Epithelial cell of prostate (primary cell): ENCODE results near the gene APP.
A peak's percentile ranks its signal among the peaks of the same experiment; 100 is the strongest.
"Not testable (repeated sequence)": the region's sequence is repeated elsewhere in the genome, so short reads cannot be mapped to it uniquely, and the experiment has no call there.

Experiments
- DNase-seq: peaks from one replicate; pipeline ENCODE4 v3.0.0-alpha.2; 2011; ENCODE audit warnings: low read depth, low spot score
- H3K27ac ChIP-seq: fragments of 450-650 bp; 2 replicates; pipeline ENCODE4 v1.5.1; 2017; ENCODE audit warnings: mild to moderate bottlenecking

Gene APP

DNA sequence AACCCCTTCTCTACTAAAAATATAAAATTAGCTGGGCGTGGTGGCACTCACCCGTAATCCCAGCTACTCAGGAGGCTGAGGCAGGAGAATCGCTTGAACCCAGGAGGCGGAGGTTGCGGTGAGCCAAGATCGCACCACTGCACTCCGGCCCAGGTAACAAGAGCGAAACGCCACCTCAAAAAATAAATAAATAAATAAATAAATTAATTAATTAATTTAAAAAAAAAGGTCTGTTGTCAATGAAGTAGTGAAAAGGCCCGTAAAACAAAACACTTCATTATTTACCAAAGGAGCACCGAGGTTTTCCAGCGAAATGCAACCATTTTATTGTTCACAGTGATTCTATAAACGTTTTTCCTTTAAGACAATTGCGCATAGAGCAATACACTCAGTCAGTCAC is 39.5 kb downstream of the APP start:
- not testable (repeated sequence) for DNase-seq
- peak overlapping the region; percentile 19 for H3K27ac ChIP-seq

DNA sequence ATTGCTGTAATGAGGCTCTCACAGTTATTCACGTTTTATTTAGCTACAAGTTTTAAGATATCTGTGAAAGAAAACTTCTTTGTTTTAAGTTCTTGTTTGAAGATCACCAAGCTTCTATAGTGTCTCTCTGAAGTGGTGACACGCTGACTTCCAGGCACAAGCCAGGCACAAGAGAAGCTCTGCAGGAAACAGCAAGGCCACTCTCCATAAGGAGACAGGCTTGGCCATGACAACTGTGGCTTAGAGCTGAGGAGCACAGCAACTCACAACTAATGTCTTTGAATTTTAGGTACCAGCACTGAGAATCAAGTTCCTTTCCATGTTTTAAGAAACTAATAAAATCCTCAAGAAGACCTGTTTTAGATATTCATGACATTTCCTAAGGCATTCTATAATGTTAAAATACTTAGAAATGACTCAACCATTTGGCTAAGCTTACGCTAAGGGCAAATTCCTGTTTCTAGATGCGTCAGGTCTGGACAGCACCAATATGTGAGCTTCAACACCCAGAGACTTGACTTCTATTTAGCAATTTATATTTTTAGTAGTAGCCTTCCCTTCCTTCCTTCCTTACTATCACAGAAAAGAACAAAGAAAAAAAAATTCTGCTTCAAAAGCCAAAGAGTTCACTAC is 40.2 kb downstream of the APP start:
- no peak for DNase-seq
- H3K27ac ChIP-seq, result peak overlapping the region; percentile 19

DNA sequence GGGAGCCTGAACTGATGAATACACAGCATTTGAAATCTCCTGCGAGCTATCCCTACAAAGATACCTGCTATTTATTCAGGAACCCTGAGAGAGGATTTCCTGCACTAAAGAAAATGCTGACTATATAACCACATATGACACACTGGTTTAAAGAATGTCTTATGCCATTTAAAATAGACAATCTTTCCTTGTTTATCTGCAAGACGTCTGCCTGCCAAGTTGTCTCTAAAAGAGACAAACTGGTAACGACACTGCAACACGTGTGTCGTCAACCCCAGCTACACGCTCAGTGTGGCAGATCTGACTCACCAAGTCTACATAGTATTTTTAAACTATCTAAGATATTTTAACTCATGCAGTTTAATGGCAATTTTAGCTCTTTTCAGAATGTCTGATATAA is 42.7 kb downstream of the APP start:
- DNase-seq, result no peak
- H3K27ac ChIP-seq, result peak overlapping the region; percentile 26

DNA sequence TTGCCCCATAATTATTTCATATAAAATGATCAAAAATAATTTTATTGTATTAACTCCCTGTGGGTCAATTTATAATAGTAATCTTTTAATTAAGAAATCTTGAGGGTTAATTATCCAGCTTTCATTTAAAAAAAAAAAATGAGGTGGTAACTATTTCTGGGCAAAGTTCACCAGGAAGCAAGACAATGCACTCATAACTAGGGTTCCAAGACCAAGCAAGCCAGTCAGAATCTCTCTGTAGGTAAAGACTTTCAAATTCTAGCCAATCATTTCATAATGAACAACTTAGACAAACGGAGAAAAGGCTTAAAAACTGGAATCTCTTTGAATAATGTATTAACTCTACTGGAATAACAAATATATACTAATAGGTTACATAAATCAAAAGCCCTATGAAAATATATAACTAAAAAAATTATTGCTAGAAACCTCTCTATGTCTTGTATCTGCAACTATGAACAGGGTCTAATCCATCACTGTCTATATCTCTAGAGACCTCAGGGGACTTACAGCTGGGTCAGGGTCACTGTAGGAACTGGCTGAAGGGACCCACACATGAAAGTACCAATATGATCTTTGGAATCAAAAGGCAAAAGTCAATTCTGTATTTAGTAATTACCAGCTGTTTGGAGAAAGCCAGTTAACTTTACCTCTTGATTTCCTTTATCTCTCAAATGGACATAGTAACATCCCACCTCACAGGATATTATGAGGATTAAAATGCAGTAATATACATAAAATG is 43.3 kb downstream of the APP start:
- no peak for DNase-seq
- peak overlapping the region; percentile 26 for H3K27ac ChIP-seq

DNA sequence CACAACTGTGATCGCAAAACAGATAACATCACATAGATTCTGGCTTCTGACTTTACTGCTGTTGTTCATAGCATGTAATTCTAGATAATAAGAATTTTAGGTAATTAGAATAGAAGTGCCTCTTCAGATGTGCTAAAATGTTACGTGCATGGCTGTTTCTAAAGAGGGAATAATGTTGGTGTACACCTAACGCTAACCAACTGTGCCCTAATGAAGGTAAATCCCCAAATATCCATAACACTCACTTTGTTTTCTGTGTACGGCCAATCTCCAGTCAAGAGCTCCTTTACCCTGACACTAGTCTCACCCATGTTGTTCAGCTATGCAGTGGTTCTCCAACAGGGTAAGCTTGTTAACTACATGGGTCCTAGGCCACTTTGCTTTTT is 44.4 kb downstream of the APP start:
- no peak overlapping the region for H3K27ac ChIP-seq
- no peak for DNase-seq

DNA sequence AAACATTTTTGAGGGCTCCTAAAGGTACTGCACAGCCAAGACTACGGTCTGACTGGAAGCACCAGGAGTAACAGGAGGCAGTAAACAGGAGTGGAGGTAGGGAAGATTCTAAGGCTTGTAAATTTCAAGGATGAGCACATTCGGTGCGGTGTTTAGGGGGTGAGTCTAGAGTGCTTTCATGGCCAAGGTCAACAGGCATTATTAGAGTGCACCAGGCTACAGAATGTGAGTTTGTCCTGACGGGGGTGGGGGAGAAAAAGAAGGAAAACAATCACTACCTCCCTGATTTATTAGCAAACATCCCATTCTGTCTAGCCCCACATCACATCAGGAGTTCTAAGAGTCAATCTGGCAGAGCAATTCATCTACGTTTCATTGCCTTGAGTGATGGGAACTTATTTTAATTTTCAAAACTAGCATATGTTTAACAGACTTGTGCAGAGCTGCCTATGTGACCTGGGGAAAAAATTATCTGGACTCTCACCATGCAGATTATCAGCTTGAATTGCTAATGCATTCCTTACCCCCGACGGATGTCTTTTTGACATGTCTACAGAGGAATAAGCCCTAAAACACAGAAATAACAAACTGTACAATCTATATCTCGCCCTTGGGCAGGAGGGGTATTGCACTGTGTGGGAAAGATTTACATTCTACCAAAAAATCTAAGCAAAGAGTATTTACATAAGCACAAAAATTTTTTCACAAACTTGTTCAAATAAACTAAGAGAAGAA is 45.0 kb downstream of the APP start:
- no peak for DNase-seq
- H3K27ac ChIP-seq, result peak overlapping the region; percentile 64

DNA sequence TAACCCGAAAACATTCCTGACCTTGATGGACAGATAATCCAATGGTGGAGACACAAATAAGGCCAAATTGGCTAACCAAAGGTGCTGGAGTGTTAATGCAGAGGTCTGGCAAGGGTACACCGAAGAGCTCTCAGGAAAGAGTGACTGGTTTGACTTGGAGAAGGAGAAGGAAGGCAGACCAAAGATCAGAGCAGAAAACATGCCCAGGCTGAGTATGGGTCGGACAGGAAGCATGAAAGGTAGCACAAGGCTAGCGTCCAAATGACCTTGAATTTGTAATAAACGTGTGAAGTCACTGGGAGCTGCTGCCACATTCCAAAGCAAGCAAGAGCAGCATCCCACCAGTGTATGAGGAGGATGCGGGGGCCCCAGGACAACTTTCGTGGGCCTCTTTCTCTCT is 45.7 kb downstream of the APP start:
- DNase-seq, result no peak
- peak overlapping the region; percentile 64 for H3K27ac ChIP-seq

DNA sequence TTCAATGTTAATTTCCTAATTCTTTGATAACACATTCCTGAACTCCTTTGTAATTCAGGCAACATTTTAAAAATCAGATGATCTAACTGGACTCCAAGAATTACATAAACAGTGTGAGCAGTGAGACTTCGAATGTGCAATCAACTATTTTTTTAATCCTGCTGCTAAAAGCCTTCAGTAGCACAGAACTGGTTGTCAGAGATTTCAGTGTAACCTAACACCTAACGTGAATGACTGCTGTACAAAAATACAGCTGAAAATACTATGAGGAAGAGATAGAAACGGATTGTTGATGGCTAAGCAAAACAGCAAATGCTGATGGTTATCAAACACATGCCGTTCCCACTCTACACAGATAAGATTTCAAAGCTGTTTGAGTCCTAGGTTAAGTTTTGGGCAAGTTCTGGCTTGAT is 46.1 kb downstream of the APP start:
- peak overlapping the region; percentile 64 for H3K27ac ChIP-seq
- DNase-seq, result no peak

DNA sequence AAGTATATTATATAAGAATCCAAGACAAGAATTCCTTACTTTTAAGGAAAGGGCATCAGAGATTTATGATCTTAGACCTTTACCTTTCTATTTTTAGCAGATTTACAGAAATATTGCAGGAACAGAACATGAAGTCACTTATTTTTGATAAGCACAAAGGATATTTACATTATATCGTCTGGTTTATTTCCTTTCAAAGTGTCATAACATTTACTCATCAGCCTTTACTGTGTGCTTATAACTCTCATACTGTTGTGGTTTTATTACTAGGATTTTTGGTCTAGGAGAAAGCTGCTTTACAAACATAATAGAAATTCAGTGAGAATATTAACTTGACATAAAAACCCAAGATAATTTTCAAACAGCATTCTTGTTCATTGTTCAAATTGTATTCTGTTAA is 47.6 kb downstream of the APP start:
- DNase-seq, result no peak
- H3K27ac ChIP-seq, result peak overlapping the region; percentile 21

DNA sequence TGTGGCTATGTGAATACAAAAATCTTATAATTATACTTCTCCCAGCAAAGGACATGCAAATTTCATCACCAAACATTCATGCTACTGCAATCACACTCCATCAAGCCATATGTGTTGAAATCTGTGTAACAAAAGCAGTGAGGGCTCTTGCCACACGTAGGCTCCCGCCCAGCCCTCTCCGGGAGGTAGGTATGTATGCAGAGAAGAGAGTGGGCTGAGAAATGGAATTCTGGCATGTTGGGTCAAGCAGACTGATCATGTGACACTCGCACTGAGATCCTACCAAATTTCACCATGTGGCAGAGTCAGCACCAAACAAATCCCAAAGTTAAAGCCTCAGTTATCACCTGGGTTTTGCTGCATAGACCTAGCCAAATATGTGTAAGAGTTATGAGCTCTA is 49.7 kb downstream of the APP start:
- peak overlapping the region; percentile 33 for H3K27ac ChIP-seq
- DNase-seq, result peak; percentile 78

DNA sequence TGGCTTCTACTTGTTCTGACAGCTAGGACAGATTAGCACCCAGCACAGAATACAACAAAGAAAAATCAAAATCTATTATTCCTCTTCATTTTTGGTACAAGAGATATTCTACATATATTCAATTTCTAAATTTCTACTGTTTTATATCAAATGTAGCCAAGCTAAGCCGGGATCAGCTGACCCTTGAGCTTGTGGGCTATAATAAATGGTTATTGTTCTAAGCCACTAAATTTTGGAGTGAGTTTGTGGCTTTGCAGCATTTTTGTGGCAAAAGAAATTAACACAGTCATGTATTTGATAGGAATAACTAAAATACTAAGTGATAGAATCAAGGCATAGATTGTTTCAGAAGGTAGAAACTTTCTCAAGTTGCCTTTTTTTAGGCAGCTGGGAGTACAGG is 50.7 kb downstream of the APP start:
- peak overlapping the region; percentile 33 for H3K27ac ChIP-seq
- no peak for DNase-seq

DNA sequence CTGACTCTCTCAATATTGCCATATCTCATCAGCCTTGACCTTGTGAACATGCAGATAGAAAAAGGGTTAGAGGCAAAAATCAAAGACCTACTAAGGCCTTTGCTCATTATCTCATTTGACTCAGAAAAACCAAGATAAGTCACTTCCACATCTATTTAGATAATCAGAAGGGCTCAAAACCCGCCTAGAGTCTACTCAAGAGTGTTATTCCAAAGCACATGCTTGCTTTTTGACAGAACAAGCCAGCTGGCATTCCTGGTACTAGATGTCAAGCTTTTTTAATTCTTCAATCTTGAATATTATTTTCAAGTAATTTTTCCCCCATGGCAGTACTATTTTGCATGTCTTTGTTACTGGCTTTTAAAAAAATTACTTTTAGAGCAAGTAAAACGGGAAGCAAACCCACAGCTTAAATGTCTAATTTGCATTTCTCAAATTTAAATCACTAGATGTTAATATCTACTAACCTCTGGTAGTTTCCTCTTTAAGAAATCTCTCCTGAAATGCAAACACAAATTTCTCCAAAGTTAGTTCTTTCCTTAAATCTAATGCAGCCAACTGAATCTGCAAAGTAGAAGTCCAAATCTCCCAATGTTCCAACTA is 51.5 kb downstream of the APP start:
- H3K27ac ChIP-seq, result no peak overlapping the region
- no peak for DNase-seq

DNA sequence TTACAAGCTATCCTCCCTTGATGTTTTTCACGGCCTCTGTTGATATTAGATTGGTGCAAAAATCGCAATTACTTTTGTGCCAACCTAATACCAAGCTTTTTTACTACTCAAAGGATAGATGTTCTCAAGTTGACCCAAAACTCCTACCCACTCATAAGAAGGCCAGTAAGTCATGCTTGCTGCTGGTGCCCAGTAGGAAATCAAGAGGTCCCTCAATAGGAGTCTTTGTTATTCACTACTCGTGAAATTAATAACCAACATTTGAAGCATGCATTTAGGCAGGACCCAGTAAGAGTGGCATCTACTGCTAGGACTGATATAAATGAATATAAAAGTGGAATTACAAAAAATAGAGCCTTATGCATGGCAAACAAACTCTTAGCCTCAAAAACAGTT is 52.6 kb downstream of the APP start:
- no peak for DNase-seq
- no peak overlapping the region for H3K27ac ChIP-seq

DNA sequence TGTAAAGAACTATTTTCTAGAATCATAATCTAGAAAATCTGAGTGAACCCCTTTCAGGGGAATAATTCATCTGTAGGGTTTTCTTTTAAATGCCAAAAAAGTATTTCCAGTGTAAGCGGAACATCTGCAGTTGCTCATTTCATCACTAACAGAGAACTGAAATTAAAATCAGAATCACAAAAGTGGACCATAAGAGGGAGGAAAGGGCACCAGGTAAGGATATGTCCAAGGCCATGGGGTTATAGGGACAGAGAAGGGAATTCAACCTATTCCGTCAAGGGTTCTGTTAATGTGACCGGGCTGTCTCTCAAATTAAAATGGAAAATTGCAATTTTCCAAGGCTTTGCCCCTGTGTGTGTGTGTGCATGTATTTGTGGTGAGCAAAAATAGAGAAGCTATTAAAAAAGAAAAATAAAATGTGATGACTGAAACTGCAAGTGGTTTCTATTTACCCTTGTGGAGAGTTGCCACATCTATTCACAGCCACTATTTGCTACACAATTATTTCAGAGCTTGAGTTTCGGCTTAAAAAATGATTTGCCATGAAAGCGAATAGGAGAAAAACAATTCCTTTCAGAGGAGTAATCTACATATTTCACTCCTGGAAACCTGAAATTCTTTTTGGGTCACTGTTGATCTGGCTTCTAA is 53.1 kb downstream of the APP start:
- DNase-seq, result no peak
- H3K27ac ChIP-seq, result no peak overlapping the region

DNA sequence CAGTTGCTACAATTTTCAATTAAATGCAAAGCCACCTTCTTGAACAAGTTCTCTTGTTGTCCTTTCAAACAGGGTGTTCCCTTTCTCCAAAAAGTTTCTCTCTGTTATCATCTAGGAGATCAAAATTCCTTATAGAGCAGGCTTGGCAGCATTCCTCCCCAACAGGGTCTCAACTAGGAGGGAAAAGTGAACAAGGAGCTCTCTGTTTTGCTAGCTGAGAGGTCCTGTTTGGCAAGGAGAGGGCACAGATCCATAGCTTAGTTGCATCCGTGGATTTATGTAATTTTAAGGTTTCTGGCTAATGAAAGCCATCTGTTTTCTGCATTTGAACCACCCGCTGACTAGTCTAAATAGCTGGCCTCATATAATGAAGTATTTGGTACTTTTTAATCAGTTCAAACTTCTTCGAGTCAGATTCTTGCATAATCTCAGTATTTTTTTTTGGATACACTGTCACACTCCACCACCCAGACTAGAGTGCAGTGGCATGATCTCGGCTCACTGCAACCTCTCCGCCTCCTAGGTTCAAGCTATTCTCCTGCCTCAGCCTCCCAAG is 54.0 kb downstream of the APP start:
- H3K27ac ChIP-seq, result peak overlapping the region; percentile 13
- no peak for DNase-seq

DNA sequence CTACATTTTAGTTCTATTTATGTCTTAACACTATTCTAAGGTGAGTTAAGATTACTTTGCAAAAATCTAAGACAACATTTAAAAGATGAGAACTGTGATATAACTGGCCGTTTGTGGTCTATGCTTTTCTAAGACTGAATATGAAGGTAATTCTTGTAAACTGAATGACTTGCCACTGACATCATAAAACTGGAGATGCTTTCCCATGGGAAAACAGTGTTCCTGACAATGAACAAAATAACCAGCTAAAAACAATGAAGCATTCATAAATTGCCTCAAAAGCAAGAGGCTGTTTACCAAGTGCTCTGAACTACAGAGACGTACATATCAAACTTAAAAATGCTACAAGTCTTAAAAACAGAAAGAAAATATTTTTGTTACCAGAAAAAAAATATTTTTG is 54.7 kb downstream of the APP start:
- no peak for DNase-seq
- H3K27ac ChIP-seq, result peak overlapping the region; percentile 13

DNA sequence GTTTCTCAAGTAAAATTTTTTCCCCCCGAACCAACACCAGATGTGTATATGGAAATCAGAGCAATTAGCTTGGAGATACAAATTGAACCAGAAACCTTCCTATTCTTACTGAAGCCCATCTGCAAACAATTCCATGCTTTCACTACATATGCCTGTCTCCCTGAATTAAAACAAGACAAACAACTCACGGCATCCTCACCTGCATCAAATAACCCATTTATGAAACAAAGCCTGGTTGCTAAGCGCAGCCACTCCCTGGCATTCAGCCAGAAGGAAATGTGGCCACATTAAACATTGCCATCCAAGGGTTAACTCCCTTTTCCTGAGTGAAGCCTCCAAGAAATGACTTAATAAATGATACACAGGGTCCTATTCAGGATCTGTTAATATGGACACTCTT is 55.3 kb downstream of the APP start:
- no peak overlapping the region for H3K27ac ChIP-seq

DNA sequence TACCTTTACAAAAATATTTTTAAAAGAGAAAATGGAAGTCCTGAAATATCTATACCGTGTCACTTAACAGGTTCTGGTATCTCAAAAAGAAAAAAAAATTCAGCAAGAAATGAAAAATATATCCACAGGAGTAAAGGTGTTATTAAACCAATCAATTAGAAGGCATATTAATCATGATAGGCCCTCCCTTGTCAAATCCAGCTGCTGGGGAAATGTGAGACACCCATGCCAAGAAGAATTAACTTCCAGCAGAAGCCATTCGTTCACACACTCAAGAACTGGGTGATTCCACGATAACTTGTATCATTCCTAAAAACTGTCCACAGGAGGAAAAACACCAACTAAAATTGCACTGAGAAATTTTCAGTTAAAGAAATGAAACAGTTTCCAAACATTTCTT is 57.6 kb downstream of the APP start:
- no peak overlapping the region for H3K27ac ChIP-seq
- DNase-seq, result no peak

More for the DNA sequence above, 55.3 kb downstream of the APP start:
- DNase-seq, result no peak

DNA sequence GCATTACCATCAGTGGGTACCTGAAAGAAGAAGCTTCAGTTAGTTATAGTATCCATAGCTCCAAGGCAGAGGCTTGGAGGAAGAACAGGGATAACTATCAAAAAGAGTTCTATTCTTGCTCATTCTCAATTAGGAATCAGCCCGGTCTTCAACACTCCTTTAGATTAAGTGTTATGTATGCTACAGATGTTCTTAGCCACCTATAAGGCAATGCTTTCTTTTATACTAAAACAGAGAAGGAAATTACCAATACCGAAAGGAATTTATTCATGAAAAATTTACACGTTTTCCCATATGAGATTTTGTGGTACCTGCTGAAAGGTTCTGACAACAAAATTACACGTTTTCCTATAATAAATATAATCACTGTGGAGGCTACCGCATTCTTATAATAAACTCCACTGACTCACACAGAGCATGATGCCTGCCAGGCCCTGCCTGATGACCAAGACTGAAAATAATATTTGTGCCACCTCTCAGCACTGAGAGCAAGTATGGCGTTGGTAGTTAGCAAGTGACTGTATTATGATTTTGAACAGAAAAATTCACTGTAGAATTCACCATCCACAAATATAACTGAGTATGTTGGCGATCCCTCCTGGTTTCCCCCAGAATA is 58.3 kb downstream of the APP start:
- no peak overlapping the region for H3K27ac ChIP-seq
- no peak for DNase-seq

DNA sequence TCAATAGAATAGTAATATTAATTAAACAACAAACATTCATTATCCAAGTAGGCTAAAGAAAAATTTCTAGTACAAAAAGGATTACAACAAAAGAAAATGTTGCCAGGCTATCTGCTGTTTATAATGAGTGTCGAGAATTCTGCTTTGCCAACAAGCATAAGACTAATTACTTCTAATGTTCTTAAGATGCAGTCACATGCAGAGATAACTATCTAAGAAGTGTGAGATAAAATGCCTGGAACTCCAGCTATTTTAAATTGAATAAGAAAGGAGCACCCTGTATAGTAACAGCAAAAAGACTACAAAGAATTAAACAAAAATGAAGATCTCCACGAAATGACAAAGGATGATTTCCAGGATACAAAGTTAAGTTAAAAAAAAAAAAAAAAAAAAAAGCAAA is 59.9 kb downstream of the APP start:
- no peak for DNase-seq
- no peak overlapping the region for H3K27ac ChIP-seq
